ES-I3 (cell line): ENCODE measurements around the gene NPIPA7.
"Not testable (repeated sequence)": the region's sequence is repeated elsewhere in the genome, so short reads cannot be mapped to it uniquely, and the experiment has no call there.

Source experiments
- H3K36me3 ChIP-seq: 2 replicates; pipeline ENCODE4 v1.6.1; 2013; ENCODE audit warnings: mild to moderate bottlenecking, low read length, control low read depth, moderate library complexity; ENCODE audit not compliant: insufficient read depth
- H3K4me1 ChIP-seq: 2 replicates; pipeline ENCODE4 v1.6.1; 2013; ENCODE audit warnings: mild to moderate bottlenecking, control low read depth, low read length; ENCODE audit not compliant: insufficient read depth
- H3K9ac ChIP-seq: 2 replicates; pipeline ENCODE4 v1.6.1; 2013; ENCODE audit warnings: low read depth, mild to moderate bottlenecking, low read length, moderate library complexity
- H3K9me3 ChIP-seq: 2 replicates; pipeline ENCODE4 v1.6.1; 2013; ENCODE audit warnings: mild to moderate bottlenecking, low read length, moderate library complexity; ENCODE audit not compliant: control insufficient read depth, insufficient read depth

NPIPA7 gene

DNA sequence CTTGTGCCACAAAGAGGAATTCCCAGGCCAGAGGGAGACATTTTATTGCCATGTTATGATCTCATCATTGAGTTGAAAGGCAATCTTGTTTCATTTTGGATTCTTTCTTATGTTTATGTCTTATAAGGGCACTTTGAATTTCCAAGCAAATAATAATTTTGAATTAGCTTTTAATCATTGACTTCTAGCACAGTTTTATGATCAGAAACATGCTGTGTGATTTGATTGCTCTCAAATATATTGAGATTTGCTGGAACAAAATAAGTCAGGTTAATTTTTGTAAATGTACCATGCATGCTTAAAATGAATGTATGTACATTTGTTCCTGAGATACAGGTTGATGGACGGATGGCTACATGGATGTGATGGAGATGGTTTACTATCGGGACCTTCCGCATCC lies at the start of gene NPIPA7:
TSS of gene NPIPA7 (plus strand) at position 301 of the 400 bp plus-strand sequence. CDS start 105 bp downstream, outside the sequence.
- H3K9me3 ChIP-seq, H3K9ac ChIP-seq, H3K36me3 ChIP-seq, H3K4me1 ChIP-seq: not testable (repeated sequence)

DNA sequence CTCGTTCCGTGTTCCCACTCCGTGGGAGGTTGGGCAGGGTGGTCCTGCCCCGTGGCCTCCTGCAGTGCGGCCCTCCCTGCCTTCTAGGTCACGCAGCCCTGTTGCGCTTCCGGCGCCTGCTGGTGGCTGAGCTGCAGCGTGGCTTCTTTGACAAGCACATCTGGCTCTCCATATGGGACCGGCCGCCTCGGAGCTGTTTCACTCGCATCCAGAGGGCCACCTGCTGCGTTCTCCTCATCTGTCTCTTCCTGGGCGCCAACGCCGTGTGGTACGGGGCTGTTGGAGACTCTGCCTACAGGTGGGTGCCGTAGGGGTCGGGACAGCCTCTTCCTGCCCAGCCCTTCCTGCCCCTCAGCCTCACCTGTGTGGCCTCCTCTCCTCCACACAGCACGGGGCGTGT lies 47.5 kb upstream of the NPIPA7 start:
- H3K9me3 ChIP-seq, H3K4me1 ChIP-seq, H3K36me3 ChIP-seq, H3K9ac ChIP-seq: not testable (repeated sequence)

DNA sequence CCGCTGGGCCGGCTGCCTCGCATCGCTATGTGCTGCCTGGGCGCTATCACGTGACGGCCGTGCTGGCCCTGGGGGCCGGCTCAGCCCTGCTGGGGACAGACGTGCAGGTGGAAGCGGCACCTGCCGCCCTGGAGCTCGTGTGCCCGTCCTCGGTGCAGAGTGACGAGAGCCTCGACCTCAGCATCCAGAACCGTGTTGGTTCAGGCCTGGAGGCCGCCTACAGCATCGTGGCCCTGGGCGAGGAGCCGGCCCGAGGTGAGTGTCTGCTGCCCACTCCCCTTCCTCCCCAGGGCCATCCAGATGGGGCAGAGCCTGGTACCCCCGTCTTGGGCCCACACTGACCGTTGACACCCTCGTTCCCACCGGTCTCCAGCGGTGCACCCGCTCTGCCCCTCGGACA lies 21.4 kb upstream of the NPIPA7 start:
- not testable (repeated sequence) for H3K9ac ChIP-seq, H3K4me1 ChIP-seq, H3K36me3 ChIP-seq, H3K9me3 ChIP-seq

DNA sequence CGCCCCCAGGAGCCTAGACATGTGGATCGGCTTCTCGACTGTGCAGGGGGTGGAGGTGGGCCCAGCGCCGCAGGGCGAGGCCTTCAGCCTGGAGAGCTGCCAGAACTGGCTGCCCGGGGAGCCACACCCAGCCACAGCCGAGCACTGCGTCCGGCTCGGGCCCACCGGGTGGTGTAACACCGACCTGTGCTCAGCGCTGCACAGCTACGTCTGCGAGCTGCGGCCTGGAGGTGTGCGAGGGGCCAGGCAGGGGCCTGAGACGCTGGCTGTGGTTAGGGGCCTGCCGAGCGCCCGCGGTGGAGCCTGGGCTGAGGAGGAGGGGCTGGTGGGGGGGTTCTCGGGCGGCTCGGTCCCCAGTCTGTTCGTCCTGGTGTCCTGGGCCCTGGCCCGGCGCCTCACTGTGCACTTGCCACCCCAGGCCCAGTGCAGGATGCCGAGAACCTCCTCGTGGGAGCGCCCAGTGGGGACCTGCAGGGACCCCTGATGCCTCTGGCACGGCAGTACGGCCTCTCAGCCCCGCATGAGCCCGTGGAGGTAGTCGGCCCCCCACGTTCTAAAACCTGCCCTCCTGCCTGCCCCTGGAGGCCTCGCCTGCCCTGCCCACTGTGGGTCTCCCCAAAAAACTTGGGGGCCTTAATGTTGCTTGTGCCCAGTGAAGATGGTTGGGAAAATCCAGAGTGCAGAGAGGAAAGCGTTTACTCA lies 20.2 kb upstream of the NPIPA7 start:
- H3K36me3 ChIP-seq, H3K9me3 ChIP-seq, H3K4me1 ChIP-seq, H3K9ac ChIP-seq: not testable (repeated sequence)

DNA sequence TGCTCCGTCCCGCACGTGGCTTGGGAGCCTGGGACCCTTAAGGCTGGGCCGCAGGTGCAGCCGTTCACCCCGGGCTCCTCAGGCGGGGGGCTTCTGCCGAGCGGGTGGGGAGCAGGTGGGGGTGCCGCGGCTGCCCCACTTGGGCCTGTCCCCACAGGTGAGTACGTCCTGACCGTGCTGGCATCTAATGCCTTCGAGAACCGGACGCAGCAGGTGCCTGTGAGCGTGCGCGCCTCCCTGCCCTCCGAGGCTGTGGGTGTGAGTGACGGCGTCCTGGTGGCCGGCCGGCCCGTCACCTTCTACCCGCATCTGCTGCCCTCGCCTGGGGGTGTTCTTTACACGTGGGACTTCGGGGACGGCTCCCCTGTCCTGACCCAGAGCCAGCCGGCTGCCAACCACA lies 15.3 kb upstream of the NPIPA7 start:
- not testable (repeated sequence) for H3K36me3 ChIP-seq

DNA sequence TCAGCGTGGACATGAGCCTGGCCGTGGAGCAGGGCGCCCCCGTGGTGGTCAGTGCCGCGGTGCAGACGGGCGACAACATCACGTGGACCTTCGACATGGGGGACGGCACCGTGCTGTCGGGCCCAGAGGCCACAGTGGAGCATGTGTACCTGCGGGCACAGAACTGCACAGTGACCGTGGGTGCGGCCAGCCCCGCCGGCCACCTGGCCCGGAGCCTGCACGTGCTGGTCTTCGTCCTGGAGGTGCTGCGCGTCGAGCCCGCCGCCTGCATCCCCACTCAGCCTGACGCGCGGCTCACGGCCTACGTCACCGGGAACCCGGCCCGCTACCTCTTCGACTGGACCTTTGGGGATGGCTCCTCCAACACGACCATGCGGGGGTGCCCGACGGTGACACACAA lies 14.8 kb upstream of the NPIPA7 start:
- not testable (repeated sequence) for H3K4me1 ChIP-seq, H3K36me3 ChIP-seq, H3K9ac ChIP-seq, H3K9me3 ChIP-seq

More for the DNA sequence above, 15.3 kb upstream of the NPIPA7 start:
- not testable (repeated sequence) for H3K9me3 ChIP-seq, H3K4me1 ChIP-seq, H3K9ac ChIP-seq

DNA sequence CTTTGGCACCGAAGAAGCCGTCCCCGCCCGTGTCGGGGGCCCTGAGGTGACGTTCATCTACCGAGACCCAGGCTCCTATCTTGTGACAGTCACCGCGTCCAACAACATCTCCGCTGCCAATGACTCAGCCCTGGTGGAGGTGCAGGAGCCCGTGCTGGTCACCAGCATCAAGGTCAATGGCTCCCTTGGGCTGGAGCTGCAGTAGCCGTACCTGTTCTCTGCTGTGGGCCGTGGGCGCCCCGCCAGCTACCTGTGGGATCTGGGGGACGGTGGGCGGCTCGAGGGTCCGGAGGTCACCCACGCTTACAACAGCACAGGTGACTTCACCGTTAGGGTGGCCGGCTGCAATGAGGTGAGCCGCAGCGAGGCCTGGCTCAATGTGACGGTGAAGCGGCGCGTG lies 14.2 kb upstream of the NPIPA7 start:
- not testable (repeated sequence) for H3K9ac ChIP-seq, H3K9me3 ChIP-seq, H3K4me1 ChIP-seq

DNA sequence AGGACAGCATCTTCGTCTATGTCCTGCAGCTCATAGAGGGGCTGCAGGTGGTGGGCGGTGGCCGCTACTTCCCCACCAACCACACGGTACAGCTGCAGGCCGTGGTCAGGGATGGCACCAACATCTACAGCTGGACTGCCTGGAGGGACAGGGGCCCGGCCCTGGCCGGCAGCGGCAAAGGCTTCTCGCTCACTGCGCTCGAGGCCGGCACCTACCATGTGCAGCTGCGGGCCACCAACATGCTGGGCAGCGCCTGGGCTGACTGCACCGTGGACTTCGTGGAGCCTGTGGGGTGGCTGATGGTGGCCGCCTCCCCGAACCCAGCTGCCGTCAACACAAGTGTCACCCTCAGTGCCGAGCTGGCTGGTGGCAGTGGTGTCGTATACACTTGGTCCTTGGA lies 13.6 kb upstream of the NPIPA7 start:
- not testable (repeated sequence) for H3K9me3 ChIP-seq, H3K9ac ChIP-seq, H3K4me1 ChIP-seq, H3K36me3 ChIP-seq

More for the DNA sequence above, 14.2 kb upstream of the NPIPA7 start:
- not testable (repeated sequence) for H3K36me3 ChIP-seq

DNA sequence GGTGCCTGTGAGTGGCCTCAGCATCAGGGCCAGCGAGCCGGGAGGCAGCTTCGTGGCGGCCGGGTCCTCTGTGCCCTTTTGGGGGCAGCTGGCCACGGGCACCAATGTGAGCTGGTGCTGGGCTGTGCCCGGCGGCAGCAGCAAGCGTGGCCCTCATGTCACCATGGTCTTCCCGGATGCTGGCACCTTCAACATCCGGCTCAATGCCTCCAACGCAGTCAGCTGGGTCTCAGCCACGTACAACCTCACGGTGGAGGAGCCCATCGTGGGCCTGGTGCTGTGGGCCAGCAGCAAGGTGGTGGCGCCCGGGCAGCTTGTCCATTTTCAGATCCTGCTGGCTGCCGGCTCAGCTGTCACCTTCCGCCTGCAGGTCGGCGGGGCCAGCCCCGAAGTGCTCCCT lies 13.1 kb upstream of the NPIPA7 start:
- H3K9ac ChIP-seq, H3K36me3 ChIP-seq, H3K4me1 ChIP-seq, H3K9me3 ChIP-seq: not testable (repeated sequence)

DNA sequence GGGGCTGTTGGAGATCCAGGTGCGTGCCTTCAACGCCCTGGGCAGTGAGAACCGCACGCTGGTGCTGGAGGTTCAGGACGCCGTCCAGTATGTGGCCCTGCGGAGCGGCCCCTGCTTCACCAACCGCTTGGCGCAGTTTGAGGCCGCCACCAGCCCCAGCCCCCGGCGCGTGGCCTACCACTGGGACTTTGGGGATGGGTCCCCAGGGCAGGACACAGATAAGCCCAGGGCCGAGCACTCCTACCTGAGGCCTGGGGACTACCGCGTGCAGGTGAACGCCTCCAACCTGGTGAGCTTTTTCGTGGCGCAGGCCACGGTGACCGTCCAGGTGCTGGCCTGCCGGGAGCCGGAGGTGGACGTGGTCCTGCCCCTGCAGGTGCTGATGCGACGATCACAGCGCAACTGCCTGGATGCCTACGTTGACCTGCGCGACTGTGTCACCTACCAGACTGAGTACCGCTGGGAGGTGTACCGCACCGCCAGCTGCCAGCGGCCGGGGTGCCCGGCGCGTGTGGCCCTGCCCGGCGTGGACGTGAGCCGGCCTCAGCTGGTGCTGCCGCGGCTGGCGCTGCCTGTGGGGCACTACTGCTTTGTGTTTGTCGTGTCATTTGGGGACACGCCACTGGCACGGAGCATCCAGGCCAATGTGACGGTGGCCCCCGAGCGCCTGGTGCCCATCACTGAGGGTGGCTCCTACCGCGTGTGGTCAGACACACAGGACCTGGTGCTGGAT lies 12.2 kb upstream of the NPIPA7 start:
- not testable (repeated sequence) for H3K36me3 ChIP-seq, H3K4me1 ChIP-seq, H3K9ac ChIP-seq, H3K9me3 ChIP-seq

DNA sequence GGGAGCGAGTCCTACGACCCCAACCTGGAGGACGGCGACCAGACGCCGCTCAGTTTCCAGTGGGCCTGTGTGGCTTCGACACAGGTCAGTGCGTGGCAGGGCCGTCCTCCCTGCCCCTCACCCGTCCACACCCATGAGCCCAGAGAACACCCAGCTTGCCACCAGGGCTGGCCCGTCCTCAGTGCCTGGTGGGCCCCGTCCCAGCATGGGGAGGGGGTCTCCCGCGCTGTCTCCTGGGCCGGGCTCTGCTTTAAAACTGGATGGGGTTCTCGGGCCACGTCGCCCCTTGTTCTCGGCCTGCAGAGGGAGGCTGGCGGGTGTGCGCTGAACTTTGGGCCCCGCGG lies 11.7 kb upstream of the NPIPA7 start:
- not testable (repeated sequence) for H3K9me3 ChIP-seq, H3K9ac ChIP-seq, H3K36me3 ChIP-seq, H3K4me1 ChIP-seq

DNA sequence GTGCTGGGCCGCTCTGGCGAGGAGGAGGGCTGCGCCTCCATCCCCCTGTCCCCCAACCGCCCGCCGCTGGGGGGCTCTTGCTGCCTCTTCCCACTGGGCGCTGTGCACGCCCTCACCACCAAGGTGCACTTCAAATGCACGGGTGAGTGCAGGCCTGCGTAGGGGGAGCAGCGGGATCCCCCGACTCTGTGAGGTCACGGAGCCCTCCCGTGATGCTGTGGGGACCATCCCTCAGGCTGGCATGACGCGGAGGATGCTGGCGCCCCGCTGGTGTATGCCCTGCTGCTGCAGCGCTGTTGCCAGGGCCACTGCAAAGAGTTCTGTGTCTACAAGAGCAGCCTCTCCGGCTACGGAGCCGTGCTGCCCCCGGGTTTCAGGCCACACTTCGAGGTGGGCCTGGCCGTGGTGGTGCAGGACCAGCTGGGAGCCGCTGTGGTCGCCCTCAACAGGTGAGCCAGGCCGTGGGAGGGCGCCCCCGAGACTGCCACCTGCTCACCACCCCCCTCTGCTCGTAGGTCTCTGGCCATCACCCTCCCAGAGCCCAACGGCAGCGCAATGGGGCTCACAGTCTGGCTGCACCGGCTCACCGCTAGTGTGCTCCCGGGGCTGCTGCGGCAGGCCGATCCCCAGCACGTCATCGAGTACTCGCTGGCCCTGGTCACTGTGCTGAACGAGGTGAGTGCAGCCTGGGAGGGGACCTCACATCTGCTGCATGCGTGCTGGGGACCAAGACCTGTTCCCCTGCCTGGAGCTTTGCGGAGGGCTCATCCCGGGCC lies 9.7 kb upstream of the NPIPA7 start:
- not testable (repeated sequence) for H3K36me3 ChIP-seq, H3K4me1 ChIP-seq, H3K9ac ChIP-seq, H3K9me3 ChIP-seq

DNA sequence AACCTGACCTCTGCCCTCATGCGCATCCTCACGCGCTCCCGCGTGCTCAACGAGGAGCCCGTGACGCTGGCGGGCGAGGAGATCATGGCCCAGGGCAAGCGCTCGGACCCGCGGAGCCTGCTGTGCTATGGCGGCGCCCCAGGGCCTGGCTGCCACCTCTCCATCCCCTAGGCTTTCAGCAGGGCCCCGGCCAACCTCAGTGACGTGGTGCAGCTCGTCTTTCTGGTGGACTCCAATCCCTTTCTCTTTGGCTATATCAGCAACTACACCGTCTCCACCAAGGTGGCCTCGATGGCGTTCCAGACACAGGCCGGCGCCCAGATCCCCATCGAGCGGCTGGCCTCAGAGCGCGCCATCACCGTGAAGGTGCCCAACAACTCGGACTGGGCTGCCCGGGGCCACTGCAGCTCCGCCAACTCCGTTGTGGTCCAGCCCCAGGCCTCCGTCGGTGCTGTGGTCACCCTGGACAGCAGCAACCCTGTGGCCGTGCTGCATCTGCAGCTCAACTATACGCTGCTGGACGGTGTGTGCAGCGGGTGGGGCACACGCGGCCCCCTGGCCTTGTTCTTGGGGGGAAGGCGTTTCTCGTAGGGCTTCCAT lies 7.7 kb upstream of the NPIPA7 start:
- H3K9me3 ChIP-seq, H3K9ac ChIP-seq, H3K36me3 ChIP-seq, H3K4me1 ChIP-seq: not testable (repeated sequence)

DNA sequence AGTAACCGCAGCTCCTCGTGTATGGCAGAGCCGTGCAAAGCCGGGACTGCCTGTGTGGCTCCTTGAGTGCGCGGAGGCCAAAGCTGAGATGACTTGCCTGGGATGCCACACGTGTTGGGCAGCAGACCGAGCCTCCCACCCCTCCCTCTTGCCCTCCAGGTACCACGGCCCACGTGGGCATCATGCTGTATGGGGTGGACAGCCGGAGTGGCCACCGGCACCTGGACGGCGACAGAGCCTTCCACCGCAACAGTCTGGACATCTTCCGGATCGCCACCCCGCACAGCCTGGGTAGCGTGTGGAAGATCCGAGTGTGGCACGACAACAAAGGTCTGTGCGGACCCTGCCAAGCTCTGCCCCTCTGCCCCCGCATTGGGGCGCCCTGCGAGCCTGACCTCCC lies 4.7 kb upstream of the NPIPA7 start:
- not testable (repeated sequence) for H3K9ac ChIP-seq, H3K4me1 ChIP-seq, H3K9me3 ChIP-seq, H3K36me3 ChIP-seq

DNA sequence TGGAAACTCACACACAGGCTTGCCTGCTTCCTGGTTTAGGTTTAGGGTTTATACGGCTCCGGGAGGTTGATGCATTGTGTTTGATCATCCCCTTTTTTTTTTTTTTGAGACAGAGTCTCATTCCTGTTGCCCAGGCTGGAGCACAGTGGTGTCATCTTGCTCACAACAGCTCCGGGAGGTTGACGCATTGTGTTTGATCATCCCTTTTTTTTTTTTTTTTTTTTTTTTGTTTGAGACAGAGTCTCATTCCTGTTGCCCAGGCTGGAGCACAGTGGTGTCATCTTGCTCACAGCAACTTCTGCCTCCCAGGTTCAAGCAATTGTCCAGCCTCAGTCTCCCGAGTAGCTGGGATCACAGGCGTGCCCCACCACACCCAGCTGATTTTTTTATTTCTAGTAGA lies 20.7 kb downstream of the NPIPA7 start:
- not testable (repeated sequence) for H3K4me1 ChIP-seq, H3K9ac ChIP-seq, H3K36me3 ChIP-seq, H3K9me3 ChIP-seq
